Activated CD8-positive, alpha-beta memory T cell treated with anti-CD3 and anti-CD28 coated beads, Interleukin-2, amount 50 U/mL, for 24 hours (primary cell): ENCODE measurements around the gene SVOP.
A peak's percentile ranks its signal among the peaks of the same experiment; 100 is the strongest.
"Not testable (repeated sequence)": the region's sequence is repeated elsewhere in the genome, so short reads cannot be mapped to it uniquely, and the experiment has no call there.

ENCODE experiments used
- DNase-seq: peaks from one replicate; pipeline ENCODE4 v3.0.0-alpha.2; 2020; ENCODE audit errors: extremely low read depth

Gene SVOP

GRCh38 chr12:109020796-109021380 is at the start of gene SVOP:
TSS of gene SVOP (minus strand) at chr12:109021068. CDS start at chr12:109020868, 200 bp downstream.
- no peak for DNase-seq

- no peak for DNase-seq
These were observed 48.7 kb upstream of the SVOP start for GRCh38 chr12:109069307-109070271.

GRCh38 chr12:109065853-109066193 is 45.0 kb upstream of the SVOP start:
- no peak for DNase-seq

- no peak for DNase-seq
These were observed 44.4 kb upstream of the SVOP start for GRCh38 chr12:109065154-109065852.

GRCh38 chr12:109064143-109064542 is 43.3 kb upstream of the SVOP start:
- DNase-seq: no peak

GRCh38 chr12:109058773-109059172 is 37.9 kb upstream of the SVOP start:
- no peak for DNase-seq

GRCh38 chr12:109057376-109057775 is 36.5 kb upstream of the SVOP start:
- DNase-seq: no peak

GRCh38 chr12:109056891-109057290 is 36.0 kb upstream of the SVOP start:
- DNase-seq: no peak

- no peak for DNase-seq
These were observed 33.7 kb upstream of the SVOP start for GRCh38 chr12:109054520-109054919.

GRCh38 chr12:109054124-109054513 is 33.3 kb upstream of the SVOP start:
- DNase-seq: not testable (repeated sequence)

- no peak for DNase-seq
These were observed 32.7 kb upstream of the SVOP start for GRCh38 chr12:109053382-109054123.

- peak; percentile 57 for DNase-seq
These were observed 31.8 kb upstream of the SVOP start, which contains the start of gene USP30 for GRCh38 chr12:109052414-109053323. TSS of gene USP30 (plus strand) at chr12:109052576. CDS start at chr12:109052679, 103 bp downstream.

- no peak for DNase-seq
These were observed 31.2 kb upstream of the SVOP start for GRCh38 chr12:109052097-109052413.

GRCh38 chr12:109049794-109050193 is 28.9 kb upstream of the SVOP start:
- not testable (repeated sequence) for DNase-seq

GRCh38 chr12:109048706-109049105 is 27.8 kb upstream of the SVOP start:
- DNase-seq: not testable (repeated sequence)

- no peak for DNase-seq
These were observed 26.4 kb upstream of the SVOP start for GRCh38 chr12:109047081-109047805.

GRCh38 chr12:109044241-109044640 is 23.4 kb upstream of the SVOP start:
- DNase-seq: no peak

GRCh38 chr12:109036975-109037374 is 16.1 kb upstream of the SVOP start:
- no peak for DNase-seq

- no peak for DNase-seq
These were observed 12.7 kb upstream of the SVOP start for GRCh38 chr12:109033239-109034196.
